ENCODE data around the gene HTATIP2.
"Not testable (repeated sequence)": the region's sequence is repeated elsewhere in the genome, so short reads cannot be mapped to it uniquely, and the experiment has no call there.

Gene HTATIP2

DNA sequence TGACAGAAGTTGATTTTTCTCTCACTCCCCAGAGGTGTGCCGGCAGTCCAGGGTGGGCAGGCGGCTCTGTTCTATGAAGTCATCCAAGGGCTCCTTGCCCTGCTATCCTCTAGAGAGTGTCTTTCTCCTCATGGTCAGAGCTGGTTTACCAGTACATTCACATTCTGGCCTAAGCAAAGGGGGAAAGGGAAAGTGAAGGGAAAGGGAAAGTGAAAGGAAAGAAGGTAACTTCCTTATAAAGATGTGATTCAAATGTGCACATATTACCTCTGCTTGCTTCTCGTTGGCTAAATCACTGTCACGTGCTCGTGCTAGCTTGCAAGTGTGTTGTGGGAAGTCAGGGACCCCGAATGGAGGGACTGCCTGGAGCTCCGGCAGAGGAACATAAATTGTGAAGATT, 2.9 kb upstream of the HTATIP2 start:
- no peak overlapping the region for H3K4me3 ChIP-seq (ENCODE audit: low read depth, low read length)
- no peak for DNase-seq (ENCODE audit: low read depth)
- TF ChIP-seq, protein P1, sequence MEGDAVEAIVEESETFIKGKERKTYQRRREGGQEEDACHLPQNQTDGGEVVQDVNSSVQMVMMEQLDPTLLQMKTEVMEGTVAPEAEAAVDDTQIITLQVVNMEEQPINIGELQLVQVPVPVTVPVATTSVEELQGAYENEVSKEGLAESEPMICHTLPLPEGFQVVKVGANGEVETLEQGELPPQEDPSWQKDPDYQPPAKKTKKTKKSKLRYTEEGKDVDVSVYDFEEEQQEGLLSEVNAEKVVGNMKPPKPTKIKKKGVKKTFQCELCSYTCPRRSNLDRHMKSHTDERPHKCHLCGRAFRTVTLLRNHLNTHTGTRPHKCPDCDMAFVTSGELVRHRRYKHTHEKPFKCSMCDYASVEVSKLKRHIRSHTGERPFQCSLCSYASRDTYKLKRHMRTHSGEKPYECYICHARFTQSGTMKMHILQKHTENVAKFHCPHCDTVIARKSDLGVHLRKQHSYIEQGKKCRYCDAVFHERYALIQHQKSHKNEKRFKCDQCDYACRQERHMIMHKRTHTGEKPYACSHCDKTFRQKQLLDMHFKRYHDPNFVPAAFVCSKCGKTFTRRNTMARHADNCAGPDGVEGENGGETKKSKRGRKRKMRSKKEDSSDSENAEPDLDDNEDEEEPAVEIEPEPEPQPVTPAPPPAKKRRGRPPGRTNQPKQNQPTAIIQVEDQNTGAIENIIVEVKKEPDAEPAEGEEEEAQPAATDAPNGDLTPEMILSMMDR (IDR thresholded peaks at IDR 0.05; ENCODE audit: low read depth, low read length, missing control alignments): no peak

DNA sequence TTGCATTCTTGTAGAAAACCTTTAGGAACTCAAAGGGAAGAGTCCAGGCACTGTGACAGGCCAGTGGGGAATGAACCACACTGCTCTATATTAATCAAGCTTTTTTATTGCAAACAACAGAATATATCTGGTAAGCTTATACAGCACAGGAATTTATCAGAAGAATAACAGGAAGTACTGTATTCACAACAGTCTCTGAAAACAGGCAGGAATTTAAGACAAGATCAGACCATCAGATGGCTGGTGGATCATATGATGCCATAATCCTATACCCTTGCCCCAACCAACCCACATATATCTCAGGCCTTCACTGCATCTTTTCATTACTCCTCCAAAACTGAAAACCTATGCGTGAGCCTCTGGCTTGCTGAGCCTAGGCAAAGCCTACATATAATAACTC, 1.0 kb upstream of the HTATIP2 start:
- DNase-seq (ENCODE audit: low read depth): no peak
- H3K4me3 ChIP-seq (ENCODE audit: low read depth, low read length): no peak overlapping the region
- TF ChIP-seq, protein P1 (IDR thresholded peaks at IDR 0.05; ENCODE audit: low read depth, low read length, missing control alignments): no peak

DNA sequence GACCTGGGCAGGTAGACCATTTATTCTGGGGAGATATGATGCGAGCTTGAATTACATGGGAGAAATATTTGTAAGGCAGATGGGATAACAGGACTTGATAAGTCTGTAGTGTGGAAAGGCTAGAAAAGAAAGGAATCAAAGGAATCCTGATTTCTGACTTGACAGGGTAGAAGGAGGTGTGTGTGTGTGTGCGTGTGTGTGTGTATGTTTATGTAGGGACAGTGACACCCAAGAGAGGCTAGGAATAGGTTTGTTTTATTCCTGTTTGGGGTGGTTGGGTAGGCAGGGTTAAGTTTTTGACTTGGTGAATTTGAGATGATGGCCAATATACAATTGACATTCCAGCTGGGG, 390 bp upstream of the HTATIP2 start:
- H3K4me3 ChIP-seq (ENCODE audit: low read depth, low read length): peak overlapping the region; percentile 75
- no peak for DNase-seq (ENCODE audit: low read depth)
- TF ChIP-seq, protein P1 (IDR thresholded peaks at IDR 0.05; ENCODE audit: low read depth, low read length, missing control alignments): no peak

DNA sequence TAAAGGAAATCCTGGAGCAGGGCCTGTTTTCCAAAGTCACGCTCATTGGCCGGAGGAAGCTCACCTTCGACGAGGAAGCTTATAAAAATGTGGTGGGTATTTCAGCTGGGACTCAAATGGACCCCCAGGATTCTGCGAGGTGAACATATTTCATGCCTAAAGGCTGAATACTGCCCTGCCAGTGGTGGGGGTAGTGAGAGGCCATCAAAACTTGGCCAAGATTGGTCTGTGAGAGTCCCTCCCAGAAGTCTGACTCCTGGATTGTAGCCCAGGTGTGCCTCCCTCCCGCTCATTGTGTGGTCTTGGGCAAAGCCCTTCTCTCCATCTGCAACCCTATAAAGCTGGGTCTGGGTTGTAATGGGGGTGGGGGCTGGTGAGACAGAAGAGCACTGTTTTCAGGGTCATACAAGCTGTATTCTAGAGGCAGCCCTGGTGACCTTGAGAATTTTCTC, 853 bp downstream of the HTATIP2 start:
- no peak for DNase-seq (ENCODE audit: low read depth)
- TF ChIP-seq, protein P1 (IDR thresholded peaks at IDR 0.05; ENCODE audit: low read depth, low read length, missing control alignments): no peak
- H3K4me3 ChIP-seq (ENCODE audit: low read depth, low read length): peak overlapping the region; percentile 75

DNA sequence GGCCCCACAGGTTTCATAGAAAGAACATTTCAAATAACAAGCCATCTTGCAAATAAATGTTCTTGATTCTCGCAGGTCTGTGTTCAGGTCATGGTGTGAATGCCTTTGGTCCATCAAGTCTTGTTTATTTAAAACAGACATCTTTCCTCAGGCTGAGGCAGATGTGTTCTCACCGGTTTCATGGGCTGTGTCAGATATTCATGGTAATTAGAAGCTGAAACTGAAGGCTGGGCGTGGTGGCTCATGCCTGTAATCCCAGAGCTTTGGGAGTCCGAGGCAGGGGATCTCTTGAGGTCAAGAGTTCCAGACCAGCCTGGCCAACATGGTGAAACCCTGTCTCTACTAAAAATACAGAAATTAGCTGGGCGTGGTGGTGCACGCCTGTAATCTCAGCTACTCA, 2.0 kb downstream of the HTATIP2 start:
- not testable (repeated sequence) for DNase-seq (ENCODE audit: low read depth); H3K4me3 ChIP-seq (ENCODE audit: low read depth, low read length)

DNA sequence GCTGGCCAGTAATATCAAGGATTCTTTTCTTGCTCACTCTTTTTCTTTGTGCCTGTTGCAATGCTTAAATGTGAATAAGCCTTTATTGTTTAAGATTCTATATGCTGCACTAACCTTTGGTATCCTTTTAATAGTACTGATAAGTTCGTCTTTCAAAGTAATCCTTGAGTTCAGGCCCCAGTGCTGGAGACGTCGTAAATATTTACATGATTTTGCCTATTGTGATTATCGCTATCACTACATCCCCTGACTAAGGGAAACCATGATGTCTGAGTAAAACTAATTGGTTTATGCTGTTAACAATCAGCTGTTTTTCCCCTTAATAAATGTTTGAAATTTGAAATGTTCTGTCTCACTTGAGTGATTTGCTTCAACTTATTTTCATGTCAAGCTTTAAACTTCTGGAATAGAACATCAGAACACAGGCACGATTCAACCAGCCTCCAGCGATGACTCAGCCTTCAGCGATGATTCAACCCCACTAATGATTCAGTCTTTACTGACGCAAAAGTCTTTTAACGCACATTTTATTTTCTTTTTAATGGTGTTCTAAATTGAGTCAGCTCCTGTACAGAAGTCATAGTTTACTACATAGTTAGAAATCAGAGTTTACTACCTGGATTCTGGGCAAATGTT, 3.9 kb downstream of the HTATIP2 start:
- DNase-seq (ENCODE audit: low read depth): no peak
- no peak overlapping the region for H3K4me3 ChIP-seq (ENCODE audit: low read depth, low read length)
- TF ChIP-seq, protein P1 (IDR thresholded peaks at IDR 0.05; ENCODE audit: low read depth, low read length, missing control alignments): no peak

DNA sequence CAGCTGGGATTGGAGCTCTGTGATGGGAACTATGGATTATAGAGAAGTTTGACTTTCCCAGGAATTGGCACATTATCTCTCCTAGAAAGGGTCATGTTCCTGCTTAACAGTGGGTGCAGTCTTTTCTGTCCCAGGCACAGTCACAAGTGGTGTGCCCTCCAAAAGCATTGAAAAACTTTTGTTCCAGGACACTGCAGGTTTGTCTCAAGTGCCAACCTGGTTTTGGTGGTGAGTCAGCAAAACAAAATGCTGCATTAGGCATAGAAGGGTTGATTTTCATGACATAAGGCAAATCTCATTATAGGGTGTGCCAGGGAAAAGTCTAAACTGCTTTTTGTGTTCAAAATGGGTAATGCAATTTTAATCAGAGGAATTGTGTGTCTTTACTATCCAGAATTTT, 4.9 kb downstream of the HTATIP2 start:
- TF ChIP-seq, protein P1 (IDR thresholded peaks at IDR 0.05; ENCODE audit: low read depth, low read length, missing control alignments): no peak
- no peak overlapping the region for H3K4me3 ChIP-seq (ENCODE audit: low read depth, low read length)
- DNase-seq (ENCODE audit: low read depth): no peak

All from GM12864 (cell line).